ENCODE measurements around the gene RPS6KA2.
"Not testable (repeated sequence)": the region's sequence is repeated elsewhere in the genome, so short reads cannot be mapped to it uniquely, and the experiment has no call there.

Gene RPS6KA2

GRCh38 chr6:166389119-166389518 is 237.9 kb downstream of the RPS6KA2 start:
- peaks cover 0 to 3% (median 1%) of the 10 kb centered on the region in 4 donors for H3K4me1 ChIP-seq
- DNase-seq = no peak
- H3K9me3 ChIP-seq = no peaks in the 10 kb centered on the region
- no peak overlapping the region for H3K4me3 ChIP-seq
- TF ChIP-seq, protein P1, sequence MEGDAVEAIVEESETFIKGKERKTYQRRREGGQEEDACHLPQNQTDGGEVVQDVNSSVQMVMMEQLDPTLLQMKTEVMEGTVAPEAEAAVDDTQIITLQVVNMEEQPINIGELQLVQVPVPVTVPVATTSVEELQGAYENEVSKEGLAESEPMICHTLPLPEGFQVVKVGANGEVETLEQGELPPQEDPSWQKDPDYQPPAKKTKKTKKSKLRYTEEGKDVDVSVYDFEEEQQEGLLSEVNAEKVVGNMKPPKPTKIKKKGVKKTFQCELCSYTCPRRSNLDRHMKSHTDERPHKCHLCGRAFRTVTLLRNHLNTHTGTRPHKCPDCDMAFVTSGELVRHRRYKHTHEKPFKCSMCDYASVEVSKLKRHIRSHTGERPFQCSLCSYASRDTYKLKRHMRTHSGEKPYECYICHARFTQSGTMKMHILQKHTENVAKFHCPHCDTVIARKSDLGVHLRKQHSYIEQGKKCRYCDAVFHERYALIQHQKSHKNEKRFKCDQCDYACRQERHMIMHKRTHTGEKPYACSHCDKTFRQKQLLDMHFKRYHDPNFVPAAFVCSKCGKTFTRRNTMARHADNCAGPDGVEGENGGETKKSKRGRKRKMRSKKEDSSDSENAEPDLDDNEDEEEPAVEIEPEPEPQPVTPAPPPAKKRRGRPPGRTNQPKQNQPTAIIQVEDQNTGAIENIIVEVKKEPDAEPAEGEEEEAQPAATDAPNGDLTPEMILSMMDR (IDR thresholded peaks at IDR 0.05) = no peak
- intact Hi-C loops (cut with DNase I; ENCODE audit: low total_unique reads) = no loop called here
- H3K27ac ChIP-seq = no peak overlapping the region
- no peaks in the 10 kb centered on the region for H3K36me3 ChIP-seq
- peaks cover 0 to 16% of the 10 kb centered on the region in 2 donors for H3K27me3 ChIP-seq

- DNase-seq = no peak
- H3K27me3 ChIP-seq = peaks cover 0 to 11% of the 10 kb centered on the region in 2 donors
- TF ChIP-seq, protein P1 (IDR thresholded peaks at IDR 0.05) = no peak
- H3K36me3 ChIP-seq = no peaks in the 10 kb centered on the region
- peaks cover 0 to 7% (median 5%) of the 10 kb centered on the region in 4 donors for H3K4me1 ChIP-seq
- no peak overlapping the region for H3K4me3 ChIP-seq
- no peaks in the 10 kb centered on the region for H3K9me3 ChIP-seq
- intact Hi-C loops (cut with DNase I; ENCODE audit: low total_unique reads) = no loop called here
- H3K27ac ChIP-seq = no peak overlapping the region
Measured at GRCh38 chr6:166388290-166389004, 238.6 kb downstream of the RPS6KA2 start.

DNA sequence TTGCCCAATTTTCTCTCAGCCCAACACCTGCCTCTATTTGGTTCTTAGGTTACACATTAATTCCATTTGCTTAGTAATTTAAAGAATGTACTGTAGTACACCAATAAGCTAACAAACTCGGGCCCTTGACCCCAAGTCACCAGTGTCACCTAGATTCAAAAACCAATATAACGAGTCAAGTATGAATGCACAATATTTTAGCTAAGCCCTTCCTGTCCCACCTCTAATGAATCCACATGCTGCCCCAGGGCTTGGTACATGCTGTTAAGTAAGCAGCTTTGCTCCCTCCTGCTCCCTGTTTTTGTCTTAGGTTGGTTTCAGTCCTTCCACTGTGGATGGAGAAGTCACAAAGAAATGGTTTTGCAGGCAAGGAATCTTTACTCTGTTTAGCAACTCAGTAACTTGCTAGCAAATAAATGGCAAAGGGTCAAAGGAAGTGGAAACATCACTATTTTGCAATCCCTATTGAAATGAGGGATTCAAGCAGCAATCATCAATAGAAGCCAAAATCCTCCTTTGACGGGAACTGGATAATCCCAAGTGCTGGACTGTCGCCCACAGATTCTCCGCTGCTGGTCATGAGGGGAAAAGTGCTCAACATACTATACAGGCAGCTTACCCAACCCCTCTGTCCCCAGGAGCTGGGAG is 239.3 kb downstream of the RPS6KA2 start:
- Histone ChIP-seq H3K27ac (no peak overlapping the region), H3K36me3 (no peaks in the 10 kb centered on the region), H3K4me3 (no peak overlapping the region), H3K27me3 (peaks cover 0 to 5% of the 10 kb centered on the region in 2 donors), H3K9me3 (no peaks in the 10 kb centered on the region), H3K4me1 (peaks cover 0 to 7% (median 5%) of the 10 kb centered on the region in 4 donors)
- intact Hi-C loops (cut with DNase I; ENCODE audit: low total_unique reads) = no loop called here
- no peak for DNase-seq
- TF ChIP-seq, protein P1 (IDR thresholded peaks at IDR 0.05) = no peak

DNA sequence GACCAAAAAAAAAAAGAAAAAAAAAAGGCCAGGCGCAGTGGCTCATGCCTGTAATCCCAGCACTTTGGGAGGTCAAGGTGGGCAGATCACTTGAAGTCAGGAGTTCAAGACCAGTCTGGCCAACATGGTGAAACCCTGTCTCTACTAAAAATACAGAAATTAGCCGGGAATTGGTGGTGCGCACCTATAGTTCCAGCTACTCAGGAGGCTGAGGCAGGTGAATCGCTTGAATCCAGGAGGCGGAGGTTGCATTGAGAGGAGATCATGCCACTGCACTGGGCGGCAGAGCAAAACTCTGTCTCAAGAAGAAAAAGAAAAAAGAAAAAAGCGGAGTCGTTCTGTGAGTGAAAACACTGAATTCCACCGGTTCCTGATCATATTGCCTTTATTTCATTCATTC is 240.0 kb downstream of the RPS6KA2 start:
- H3K9me3 ChIP-seq; H3K36me3 ChIP-seq; H3K4me3 ChIP-seq; DNase-seq; H3K27ac ChIP-seq; H3K27me3 ChIP-seq; intact Hi-C loops (cut with DNase I; ENCODE audit: low total_unique reads); H3K4me1 ChIP-seq: not testable (repeated sequence)

DNA sequence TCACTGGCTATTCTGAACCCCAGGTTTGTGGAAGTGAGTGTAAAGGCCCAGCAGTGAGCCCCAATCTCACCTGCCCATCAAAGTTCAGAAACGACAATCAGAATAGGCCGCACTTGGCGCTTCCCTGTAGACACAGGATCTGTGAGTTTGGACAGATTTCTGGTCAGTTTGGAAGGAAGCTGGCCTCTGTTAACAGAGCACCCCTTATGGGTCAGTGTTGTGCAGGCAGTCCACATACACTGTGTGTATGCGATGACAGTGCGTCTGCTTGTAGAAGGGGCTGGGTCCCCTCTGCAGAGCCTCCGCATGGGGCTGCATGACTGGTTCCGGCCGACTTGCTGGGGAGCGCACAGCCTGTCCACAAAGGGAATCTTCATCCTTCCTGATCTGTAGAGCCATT is 240.9 kb downstream of the RPS6KA2 start:
- H3K4me3 ChIP-seq = no peak overlapping the region
- intact Hi-C loops (cut with DNase I; ENCODE audit: low total_unique reads) = no loop called here
- no peaks in the 10 kb centered on the region for H3K36me3 ChIP-seq
- peaks cover 0 to 13% (median 8%) of the 10 kb centered on the region in 4 donors for H3K4me1 ChIP-seq
- no peak overlapping the region for H3K27ac ChIP-seq
- H3K27me3 ChIP-seq = peaks cover 0 to 3% of the 10 kb centered on the region in 2 donors
- TF ChIP-seq, protein P1 (IDR thresholded peaks at IDR 0.05) = no peak
- no peak for DNase-seq
- H3K9me3 ChIP-seq = no peaks in the 10 kb centered on the region

GRCh38 chr6:166383802-166384363 is 243.2 kb downstream of the RPS6KA2 start:
- not testable (repeated sequence) for H3K9me3 ChIP-seq, H3K36me3 ChIP-seq, H3K27me3 ChIP-seq
- peak overlapping the region; percentile 92 to 94 for H3K27ac ChIP-seq
- TF ChIP-seq, protein P1 (IDR thresholded peaks at IDR 0.05) = peak; percentile 15 to 34
- peak in 1 of 2 donors; percentile 34 for DNase-seq
- H3K4me1 ChIP-seq = peaks cover 0 to 33% (median 20%) of the 10 kb centered on the region in 4 donors
- H3K4me3 ChIP-seq = peak overlapping the region; percentile 93 to 96
- intact Hi-C loops (cut with DNase I; ENCODE audit: low total_unique reads) = loop anchor here (5.0 kb wide), 2 partner anchors 42 to 243 kb away; partner anchors contain the start of genes RPS6KA2 and SFT2D1
